Measurements from ENCODE around the gene LRRC15.
A peak's percentile ranks its signal among the peaks of the same experiment; 100 is the strongest.

LRRC15 gene

DNA sequence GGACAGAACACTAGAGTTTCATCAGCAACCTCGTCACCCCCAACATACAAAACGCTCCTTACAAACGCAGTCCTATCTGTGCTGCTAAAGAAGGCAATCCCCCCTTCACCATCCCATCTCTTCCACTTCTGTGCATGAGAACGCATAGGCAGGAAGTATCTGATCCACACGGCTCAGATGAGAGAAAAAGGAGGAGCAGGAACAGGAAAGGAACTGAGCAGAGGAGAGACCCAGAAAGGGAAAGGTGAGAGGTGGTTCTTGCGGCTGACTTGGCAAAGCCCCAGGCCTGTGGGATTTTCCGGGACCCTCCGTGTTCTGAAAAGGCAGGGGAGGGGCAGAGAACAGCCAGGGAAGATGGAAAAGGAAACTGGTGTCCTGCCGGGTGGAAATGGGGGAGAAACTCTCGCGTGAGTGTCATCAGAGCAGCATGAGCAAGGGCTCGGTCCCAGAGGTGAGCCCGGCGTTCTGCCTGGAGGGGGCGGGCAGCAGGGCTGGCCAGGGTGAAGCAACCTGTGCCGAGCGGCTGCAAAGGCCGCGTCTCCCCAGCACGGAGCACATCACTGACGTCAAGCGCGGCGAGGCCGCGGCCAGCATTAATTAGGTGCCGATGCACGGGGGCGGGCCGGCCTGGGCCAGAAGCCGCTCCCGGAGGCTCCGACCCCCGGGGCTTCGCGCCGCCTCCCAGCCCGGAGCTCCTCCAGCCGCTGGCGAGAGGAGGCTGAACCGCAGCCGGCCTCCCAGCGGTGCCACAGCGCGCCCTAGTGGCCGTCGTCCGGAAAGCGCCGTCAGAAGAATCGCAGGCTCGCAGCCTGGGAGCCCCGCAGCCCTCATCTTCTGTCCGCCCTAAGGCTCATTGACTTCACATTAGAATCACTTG lies 54.2 kb downstream of the LRRC15 start:
- DNase-seq: peak; percentile 79

DNA sequence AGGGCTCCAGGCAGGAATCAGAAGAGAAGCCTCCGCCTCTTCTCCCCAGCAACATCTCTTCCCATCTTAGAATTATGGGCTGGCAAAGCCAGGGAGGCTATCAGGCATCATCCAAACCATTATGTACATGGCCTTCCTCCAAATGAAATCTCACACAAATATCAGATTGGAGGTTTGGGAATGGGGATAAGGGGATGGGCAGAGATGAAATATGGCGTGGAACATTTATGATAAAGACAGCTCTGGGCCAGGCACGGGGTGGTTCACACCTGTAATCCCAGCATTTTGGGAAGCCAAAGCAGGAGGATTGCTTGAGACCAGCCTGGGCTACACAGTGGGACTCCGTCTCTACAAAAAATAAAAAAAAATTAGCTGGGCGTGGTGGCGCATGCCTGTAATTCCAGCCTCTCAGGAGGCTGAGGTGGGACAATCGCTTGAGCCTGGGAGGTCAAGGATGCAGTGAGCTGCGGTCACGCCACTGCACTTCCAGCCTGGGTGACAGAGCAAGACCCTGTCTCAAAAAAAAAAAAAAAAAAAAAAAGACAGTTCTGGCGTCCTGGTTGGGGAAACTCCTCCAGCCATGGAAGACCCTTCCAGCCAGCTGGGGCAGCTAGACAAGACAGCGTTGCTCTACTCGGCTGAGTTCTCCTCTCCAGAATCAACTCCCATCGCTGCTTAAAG lies 55.0 kb downstream of the LRRC15 start:
- no peak for DNase-seq

DNA sequence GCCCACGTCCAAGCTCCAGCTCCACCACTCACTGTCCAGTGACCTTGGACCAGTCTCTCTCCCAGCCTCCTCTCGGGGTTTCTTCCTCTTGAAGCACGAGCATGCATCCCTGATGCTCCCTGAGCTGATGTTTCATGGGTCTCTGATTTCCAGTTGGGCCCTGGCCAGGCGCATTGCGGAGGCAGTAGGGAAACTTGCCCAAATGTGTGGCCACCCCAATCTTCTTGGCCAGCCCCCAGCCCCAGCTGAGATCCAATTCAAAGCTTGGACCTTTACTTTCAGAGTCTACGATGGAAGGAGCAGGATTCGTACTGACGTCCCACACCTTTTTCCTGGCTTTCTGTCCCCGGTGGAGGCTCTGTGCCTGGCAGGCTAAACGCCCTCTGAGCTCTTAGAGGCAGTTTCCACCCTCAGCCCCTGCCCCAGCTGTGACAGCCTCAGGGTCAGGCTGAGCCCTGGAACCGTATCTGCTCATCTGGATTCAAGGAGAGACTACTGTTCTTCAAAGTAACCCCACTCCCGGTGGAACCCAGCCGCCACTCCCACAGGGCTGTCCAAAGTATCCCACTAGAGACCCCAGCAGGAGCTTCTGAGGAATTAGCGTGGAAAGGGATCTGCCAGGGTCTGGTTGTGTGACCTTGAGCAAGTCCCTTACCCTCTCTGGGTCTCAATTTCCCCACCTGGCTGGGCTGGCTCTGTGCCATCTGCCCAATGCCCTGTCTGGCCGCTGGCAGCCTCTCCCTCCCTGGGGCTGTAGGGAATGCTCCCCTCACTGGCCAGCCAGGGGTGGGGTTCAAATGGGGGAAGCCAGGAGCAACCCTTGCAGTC lies 55.8 kb downstream of the LRRC15 start:
- DNase-seq: no peak

DNA sequence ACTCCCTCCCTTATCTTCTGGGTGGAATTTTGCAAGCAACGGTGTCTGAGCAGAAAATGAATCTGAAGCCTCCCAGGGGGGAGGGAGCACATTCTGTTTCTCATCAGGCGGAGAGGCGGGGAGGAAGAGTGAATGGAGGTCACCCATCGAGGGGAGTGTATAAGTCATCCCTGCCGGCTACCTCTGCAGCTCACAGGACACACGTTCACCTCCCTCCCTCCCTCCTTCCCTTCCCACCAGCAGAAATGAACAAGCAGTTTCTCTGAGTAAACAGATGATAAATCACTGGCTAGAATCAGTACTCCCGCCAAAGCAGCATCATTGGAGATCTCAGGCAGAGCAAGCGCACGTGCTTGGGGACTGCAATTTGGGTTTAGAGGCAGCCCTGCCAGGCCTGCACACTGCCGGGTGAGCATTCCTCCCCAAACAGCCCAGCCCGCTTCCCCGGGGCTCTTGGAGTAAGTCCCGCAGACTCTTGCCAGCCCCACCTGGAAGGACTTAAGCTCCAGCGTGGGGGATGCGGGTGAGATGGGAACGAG lies 56.7 kb downstream of the LRRC15 start:
- DNase-seq: peak; percentile 59

DNA sequence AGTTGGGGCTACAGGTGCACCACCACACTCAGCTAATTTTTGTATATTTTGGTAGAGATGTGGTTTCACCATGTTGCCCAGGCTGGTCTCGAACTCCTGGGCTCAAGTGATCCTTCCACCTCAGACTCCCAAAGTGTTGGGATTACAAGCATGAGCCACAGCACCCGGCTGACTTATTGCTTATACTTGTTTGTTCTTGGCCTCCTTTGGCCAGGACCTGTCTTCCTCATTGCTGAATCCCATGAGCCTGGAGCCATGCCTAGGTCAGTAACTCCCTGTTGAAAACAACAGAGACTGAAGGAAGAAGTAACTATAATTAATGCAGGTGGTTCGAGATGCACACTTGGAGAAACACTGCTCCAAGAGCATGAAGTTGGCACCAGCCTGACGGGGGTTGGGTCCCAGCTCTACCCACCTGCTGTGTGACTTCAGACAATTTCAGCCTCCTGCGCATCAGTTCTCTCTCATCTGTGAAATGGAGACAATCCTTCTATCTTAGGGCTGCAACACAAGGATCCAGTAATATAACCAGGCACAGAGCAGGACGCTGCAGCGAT lies 57.3 kb downstream of the LRRC15 start:
- DNase-seq: no peak

- no peak for DNase-seq
Observed at GRCh38 chr3:194311000-194311399, 58.5 kb downstream of the LRRC15 start.

DNA sequence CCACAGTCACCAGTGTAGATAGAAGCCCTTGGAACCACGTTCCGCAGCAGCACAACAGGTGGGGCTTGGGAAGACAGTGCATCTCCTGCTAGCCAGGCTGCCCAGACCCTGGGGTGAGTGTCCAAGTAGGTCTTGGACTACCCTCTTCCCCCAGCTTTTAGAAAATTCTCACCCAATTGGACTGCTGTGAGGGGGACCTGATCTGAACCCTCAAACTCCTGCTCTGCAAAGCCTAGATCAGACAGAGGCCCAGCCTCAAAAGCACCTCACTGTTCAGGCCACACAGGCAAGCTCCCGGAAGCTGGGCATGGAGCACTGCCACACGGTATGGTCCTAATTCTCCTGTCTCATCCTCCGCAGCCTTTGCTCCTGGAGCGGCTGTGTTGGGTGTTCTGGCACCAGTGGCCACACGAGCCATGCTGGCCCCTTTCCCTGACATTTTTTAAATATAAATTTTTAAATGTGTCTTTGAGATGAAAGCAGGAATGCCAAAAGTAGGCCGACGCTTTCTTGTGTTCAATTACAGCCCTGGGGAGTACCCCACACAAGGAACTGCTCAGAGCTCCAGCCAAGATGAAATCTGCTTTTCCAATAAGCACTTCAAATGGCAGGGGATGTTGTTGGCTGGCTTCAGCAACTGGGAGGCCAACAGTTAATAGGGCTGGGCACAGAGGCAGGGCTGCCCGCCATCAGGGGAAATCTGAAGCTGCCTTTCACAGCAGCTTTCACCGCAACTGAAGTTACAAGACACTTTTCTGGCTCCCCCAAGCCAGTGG lies 59.3 kb downstream of the LRRC15 start:
- no peak for DNase-seq

GRCh38 chr3:194308601-194309449 lies 60.7 kb downstream of the LRRC15 start:
- DNase-seq: no peak

DNA sequence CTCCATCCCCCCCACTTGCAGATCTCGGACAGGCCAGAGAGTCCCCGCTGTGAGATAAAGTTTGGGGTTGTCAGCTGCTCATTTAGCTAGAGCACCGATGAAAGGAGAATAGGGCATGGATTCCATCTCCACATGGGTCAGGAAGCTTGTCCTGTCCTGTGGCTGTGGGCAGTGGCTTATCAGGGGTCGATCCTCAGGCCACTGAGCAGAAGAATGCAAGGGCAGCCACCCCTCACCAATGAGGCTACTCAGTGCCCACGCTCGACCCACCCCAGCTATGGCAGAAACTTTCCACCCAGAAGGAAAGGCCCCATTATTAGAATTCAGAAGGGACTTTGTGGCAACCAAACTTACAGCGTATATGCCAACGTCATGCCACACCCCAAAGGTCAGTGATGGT lies 61.7 kb downstream of the LRRC15 start:
- DNase-seq: no peak

DNA sequence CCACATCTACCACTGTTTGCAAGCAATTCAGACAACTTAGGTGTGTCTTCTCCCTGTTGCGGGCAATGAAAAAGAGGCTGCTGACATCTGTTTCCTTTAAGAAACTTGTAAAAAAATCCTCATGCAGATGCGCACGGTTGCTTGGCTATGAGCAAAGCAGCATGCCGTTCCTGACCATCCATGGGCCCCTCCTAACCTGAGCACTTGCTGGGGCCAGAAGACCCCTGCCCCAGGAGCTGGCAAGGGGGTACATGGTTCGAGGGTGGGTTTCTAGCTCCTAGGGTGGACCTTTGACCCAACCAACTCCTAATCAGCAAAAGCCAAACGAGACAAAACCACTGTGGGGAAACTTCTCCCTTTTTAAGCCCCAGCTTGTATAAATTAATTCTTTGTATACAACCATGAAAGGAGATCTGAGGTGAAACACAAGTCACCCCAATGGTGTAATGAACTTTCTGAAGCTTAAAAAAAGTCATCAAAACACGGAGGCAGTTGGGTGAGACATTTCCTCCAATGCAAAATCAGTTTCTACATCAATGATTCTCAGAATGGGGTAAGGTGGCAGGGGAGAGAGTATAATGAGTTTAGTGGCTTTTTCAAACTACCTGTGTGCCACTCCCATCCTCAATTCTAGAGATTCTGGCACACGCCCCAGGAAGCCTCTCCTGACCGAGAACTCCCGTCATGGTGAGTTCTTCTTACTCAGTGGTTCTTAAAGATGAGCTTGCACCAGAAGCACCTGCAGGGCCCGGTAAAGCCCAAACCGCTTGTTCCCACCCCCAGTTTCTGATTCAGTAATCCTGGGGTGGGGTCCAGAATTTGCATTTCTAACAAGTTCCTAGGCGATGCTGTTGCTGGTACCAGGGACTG lies 62.5 kb downstream of the LRRC15 start:
- no peak for DNase-seq

DNA sequence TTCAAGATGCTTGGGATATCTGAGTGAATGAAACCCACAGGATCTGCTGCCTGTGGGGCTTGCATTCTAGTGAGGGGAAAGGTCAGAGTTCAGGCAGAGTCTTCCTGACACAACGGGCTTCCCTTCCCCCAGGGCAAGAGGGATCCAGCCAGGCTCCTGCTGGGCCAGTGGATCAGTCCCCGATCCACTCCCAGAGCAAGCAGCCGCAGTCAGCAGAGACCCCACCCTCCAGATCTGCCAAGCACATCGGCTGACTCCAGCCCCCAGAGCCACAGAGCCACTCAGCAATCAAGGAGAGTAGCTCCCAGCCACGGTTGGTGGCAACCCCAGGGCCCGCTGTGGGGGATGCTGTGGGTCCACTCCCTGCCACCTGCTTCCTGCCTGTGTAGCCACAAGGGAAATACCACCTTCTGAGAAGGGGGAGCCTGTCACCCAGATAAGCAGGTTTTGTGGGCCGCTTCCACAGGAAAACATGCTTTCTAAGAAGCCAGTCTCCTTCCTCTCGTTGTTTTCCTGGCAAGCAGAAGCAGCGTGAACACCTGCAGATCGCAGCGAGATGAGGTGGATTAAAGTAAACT lies 63.3 kb downstream of the LRRC15 start:
- peak; percentile 23 for DNase-seq

- no peak for DNase-seq
Observed at GRCh38 chr3:194305356-194306108, 64.0 kb downstream of the LRRC15 start.
